ENCODE data around the gene PEX3. TPM values are rescaled to one million over a fixed set of nuclear protein-coding genes. Genes with fewer than 3 reads are reported as not detected.

Gene PEX3
- 14.9 and 16.1 TPM in 2 replicates for total RNA-seq

GRCh38 chr6:143450453-143451371 lies at the start of gene PEX3, which contains the start of gene ADAT2:
Gene PEX3, plus strand, starts transcription at chr6:143450805. Its CDS starts 238 bp downstream, at chr6:143451043.
Gene ADAT2, minus strand, starts transcription at chr6:143450695. Its CDS starts 37 bp downstream, at chr6:143450658.

GRCh38 chr6:143510991-143511891 lies 60.6 kb downstream of the PEX3 start, which contains the start of gene FUCA2:
Gene FUCA2, minus strand, starts transcription at chr6:143511720. Its CDS starts 86 bp downstream, at chr6:143511634.

Other genes starting within 250 kb of the PEX3 start
- 3.9 and 4.3 TPM in 2 replicates for gene ADAT2, start 110 bp upstream of the PEX3 start, total RNA-seq
- 29.9 and 41.1 TPM in 2 replicates for gene FUCA2, start 60.9 kb downstream of the PEX3 start, total RNA-seq
- gene PHACTR2, start 227.2 kb downstream of the PEX3 start, total RNA-seq, result 29.8 and 29.9 TPM in 2 replicates

Measured in tracheal epithelial cell (primary cell).